GM19099 (cell line): ENCODE results near the gene KCNH5.

Experiments
- POLR2A ChIP-seq: IDR thresholded peaks from 3 replicates; pipeline ENCODE4 v1.6.1; 2011; ENCODE audit warnings: low read depth; ENCODE audit not compliant: insufficient read length; ENCODE audit errors: extremely low read depth

Gene KCNH5

DNA sequence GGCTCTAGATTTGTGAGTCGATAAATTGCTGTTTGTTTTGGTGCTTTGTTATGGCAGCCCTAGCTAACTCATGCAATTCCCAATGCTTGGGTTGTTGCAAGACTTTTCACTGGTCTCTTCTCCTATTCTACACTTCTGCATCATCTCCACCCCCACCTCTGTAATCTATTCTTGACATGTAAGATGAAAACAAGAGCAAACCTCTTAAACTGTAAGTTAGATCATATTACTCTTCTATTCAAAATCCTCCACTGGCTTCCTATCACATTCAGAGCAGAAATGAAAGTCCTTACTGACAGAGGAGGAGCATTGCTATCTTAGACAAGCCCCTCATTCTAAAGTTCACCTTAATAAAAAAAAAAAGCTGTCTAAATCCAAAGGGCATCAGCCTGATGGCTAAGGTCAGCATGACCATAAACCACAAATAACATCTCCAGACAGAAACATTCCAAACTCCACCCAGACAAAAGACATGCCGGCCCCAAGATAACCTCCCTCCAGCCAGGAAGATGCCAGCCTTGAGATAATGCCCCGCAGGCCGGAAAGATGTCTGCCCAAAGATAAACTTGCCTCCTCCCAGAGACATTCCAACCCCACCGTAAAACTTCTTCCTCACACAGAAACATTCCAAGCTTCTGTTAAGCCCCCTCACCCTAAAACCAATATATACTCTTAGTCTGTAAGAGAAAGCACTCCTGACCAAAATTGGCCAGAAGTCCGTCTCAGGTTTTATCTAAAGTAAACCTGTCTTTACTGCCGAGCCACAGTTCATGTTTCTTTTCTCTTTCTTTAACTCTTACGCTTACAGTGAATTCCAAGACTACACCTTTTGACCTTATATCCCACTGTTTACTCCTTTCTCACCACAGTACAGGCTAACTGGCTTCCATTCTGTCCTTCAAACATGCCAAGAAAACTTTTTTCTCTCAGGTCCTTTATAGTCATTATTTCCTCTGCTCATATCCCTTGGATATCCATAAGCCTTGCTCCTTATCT, 308.9 kb downstream of the KCNH5 start:
- no peak for TF ChIP-seq POLR2A

DNA sequence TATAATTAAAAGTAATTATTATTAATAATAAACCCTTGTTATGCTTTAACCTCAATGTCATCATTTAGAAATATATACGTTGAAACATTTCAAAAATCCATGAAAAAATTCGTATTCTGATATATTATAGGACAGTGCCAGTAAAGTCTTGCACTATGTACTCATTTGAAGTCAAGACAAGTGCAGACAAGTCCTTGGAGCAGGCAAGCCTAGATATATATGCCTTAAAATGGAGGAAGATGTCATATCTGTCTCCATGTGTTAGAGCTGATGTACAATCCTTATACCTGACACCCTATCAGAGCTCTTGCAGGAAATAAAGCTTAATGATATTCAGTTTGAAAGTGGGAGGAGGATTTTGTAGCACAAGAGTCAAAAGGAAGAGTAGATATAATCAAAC, 310.4 kb downstream of the KCNH5 start:
- no peak for TF ChIP-seq POLR2A

- TF ChIP-seq POLR2A: no peak
Observed at GRCh38 chr14:62722406-62722805, 322.9 kb downstream of the KCNH5 start.

GRCh38 chr14:62718629-62719028, 326.6 kb downstream of the KCNH5 start:
- TF ChIP-seq POLR2A: no peak

DNA sequence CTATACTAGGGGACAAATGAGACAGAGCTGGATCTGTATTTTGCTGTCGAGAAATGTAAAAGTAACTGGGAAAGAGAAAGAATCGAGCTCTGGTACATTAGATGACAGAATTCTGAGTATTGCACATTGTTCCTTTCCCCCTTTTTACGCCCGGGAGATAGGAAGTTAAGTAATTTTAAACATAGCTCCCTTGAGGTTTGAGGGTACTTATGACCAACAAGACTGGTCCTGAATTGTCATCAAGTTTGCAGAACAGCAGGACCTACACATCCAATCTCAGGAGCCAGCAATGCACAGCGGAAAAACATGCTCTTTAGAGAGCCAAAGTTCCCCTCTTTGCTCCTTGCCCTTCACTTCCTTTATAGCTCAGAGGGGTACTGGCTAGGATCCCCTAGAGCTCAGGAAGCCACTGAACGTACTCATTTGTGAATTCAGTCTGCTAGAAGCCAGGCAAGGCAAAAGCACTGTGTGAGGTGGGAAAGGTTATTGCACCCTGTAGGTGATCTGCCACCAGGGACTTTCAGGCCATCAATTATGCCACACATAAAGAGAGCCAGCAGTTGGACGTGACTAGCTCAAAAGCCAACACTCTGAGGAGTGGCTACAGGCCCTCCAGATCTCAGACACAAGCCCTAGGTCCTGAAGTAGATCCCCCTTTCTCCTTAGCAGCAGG, 333.8 kb downstream of the KCNH5 start:
- no peak for TF ChIP-seq POLR2A

DNA sequence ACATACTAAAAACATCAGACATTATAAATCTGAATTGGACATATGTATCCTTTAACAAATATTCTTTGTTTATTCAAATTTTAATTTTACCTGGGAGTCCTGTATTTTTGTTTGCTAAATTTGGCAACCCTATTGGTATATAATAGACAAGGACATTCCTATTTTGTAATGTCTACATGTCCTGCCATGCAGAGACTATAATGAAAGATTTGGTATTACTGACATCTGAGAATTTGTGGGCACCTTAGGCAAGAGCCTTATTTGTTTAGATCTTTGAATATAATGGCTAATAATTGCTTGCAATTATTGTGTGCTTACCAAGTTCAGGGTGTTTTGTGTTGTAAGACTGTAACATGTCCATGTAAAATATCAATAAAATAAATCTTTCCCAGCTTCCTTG, 334.4 kb downstream of the KCNH5 start:
- TF ChIP-seq POLR2A: no peak

DNA sequence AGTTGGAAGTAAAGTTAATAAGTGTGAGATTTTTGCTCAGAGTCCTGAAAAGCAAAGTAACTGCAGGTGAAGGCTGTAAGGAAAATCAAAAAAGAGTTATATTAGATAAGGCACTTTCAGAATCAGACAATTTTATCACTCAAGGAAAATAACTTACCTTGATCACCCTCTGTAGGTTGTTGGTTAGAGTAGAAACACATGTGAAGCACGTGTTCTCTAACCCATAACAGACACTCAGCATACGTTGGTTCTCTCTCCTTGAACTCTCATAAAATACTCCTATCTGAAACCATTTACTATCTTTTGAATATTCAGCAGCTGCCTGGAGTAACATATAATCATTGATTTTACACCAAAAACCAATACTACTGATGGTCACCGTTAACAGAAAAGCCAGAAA, 335.5 kb downstream of the KCNH5 start:
- TF ChIP-seq POLR2A: no peak

DNA sequence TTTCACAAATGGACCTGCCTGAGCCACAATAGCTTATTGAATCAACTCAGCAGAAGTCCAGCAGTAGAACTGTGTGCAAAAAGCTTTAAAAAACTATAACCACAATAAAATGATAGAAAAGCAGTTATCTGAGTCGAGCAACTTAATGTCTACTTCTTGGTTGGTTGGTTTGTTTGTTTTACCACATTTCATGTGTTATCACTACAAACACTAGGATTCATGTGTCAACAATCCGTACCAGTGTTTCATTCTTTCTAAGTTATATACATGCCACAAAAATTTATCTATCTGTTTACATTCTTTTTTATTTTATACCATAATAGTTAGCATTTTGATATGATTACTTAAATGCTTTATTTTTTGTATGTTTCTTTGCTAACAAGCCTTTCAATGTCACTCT, 339.0 kb downstream of the KCNH5 start:
- no peak for TF ChIP-seq POLR2A

- no peak for TF ChIP-seq POLR2A
Observed at GRCh38 chr14:62697461-62697860, 347.8 kb downstream of the KCNH5 start.

- TF ChIP-seq POLR2A: no peak
Observed at GRCh38 chr14:62696929-62697328, 348.3 kb downstream of the KCNH5 start.

DNA sequence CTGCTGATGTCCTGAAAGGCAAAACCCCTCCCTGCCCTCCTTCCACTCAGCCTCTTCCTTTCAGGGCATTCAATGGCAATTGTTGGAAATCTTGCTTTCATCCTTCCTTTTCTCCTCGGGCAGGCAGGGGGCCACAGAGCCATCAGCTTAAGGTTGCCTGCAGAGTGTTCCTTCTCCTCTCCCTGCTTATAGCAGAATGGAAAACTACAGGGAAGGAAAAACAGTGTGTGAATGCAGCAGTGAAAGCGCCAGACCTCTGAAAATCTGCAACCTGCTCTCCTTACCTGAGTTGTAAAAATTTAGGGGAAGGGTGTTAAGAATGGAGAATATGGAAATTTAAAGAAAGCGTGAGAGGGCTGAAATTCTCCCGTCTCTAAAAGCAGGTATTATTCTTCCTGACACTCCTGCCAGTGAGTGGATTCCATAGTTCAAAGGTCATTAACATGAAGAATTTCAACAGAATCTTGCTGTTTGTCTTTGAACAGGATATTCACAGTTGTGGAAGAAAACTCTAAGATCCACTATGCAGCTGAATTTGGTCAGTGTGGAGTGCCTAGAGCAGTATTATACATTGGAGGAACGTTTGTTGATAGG, 348.8 kb downstream of the KCNH5 start:
- no peak for TF ChIP-seq POLR2A

DNA sequence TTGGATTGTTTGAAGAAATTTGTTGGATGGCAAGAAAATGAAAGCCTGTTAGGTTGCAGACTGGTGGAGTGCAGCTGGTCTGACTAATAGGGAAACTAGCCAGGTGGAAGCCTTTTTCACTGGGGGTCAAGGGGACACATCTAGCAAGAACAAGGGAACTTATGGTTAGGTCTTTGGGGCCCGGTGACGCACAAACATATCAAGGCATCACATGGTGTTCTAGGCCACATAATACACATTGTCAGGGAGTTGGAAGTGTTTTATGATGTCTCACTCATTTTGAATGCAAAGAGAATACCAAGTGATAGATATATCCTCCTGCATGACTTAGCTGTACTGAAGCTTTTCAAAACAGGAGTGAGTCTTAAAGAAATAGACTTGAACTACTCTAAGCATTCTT, 351.2 kb downstream of the KCNH5 start:
- no peak for TF ChIP-seq POLR2A

- TF ChIP-seq POLR2A: no peak
Observed at GRCh38 chr14:62692490-62693106, 352.7 kb downstream of the KCNH5 start.

- no peak for TF ChIP-seq POLR2A
Observed at GRCh38 chr14:62691647-62692489, 353.4 kb downstream of the KCNH5 start.

DNA sequence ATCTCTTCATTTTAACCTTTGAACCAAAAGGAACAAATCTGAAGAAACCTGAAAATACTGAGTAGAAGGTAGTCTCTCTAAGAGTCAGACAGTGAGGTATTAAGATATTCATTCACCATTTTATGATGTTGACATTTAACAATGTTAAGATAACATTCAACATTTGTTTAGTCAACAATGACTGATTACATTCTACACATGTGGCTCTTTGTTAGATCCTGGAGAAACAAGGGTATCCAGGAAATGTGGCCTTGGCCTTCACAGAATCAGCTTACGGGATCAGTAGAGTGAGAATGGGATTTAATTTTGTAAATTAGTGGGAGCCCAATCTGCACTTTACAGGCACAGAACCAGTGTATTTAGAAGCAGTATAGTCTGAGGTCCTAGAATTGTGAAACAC, 355.5 kb downstream of the KCNH5 start:
- no peak for TF ChIP-seq POLR2A

- TF ChIP-seq POLR2A: no peak
Observed at GRCh38 chr14:62687818-62688217, 357.4 kb downstream of the KCNH5 start.
